ENCODE results near the gene DUSP21.
A peak's percentile ranks its signal among the peaks of the same experiment; 100 is the strongest.
"Not testable (repeated sequence)": the region's sequence is repeated elsewhere in the genome, so short reads cannot be mapped to it uniquely, and the experiment has no call there.

DUSP21 gene

GRCh38 chrX:44876767-44877166 lies 32.9 kb downstream of the DUSP21 start:
- DNase-seq = no peak

GRCh38 chrX:44878780-44879179 lies 35.0 kb downstream of the DUSP21 start:
- no peak for DNase-seq

GRCh38 chrX:44881549-44881948 lies 37.7 kb downstream of the DUSP21 start:
- DNase-seq = no peak

GRCh38 chrX:44882635-44883034 lies 38.8 kb downstream of the DUSP21 start:
- no peak for DNase-seq

GRCh38 chrX:44884944-44885343 lies 41.1 kb downstream of the DUSP21 start:
- DNase-seq = no peak

GRCh38 chrX:44889824-44890223 lies 46.0 kb downstream of the DUSP21 start:
- peak; percentile 13 to 49 for DNase-seq

GRCh38 chrX:44890247-44890646 lies 46.4 kb downstream of the DUSP21 start:
- no peak for DNase-seq

- not testable (repeated sequence) for DNase-seq
These were observed 46.9 kb downstream of the DUSP21 start for GRCh38 chrX:44890687-44891086.

GRCh38 chrX:44891642-44892041 lies 47.8 kb downstream of the DUSP21 start:
- DNase-seq = no peak
